ENCODE data around the gene ARID5B. TPM values are rescaled to one million over a fixed set of nuclear protein-coding genes. Genes with fewer than 3 reads are reported as not detected.

Gene ARID5B
- total RNA-seq, 2 experiments from 2014 or later = 49.2 to 51.3 TPM

GRCh38 chr10:61981460-61981859 lies 80.0 kb downstream of the ARID5B start:
- CTCF ChIA-PET = interaction anchor here (1.0 kb wide), 1 partner anchor 50 kb away, joined by 3 read pairs; no protein-coding TSS in a partner anchor
- peak overlapping the region; percentile 28 for H3K27ac Mint-ChIP-seq

DNA sequence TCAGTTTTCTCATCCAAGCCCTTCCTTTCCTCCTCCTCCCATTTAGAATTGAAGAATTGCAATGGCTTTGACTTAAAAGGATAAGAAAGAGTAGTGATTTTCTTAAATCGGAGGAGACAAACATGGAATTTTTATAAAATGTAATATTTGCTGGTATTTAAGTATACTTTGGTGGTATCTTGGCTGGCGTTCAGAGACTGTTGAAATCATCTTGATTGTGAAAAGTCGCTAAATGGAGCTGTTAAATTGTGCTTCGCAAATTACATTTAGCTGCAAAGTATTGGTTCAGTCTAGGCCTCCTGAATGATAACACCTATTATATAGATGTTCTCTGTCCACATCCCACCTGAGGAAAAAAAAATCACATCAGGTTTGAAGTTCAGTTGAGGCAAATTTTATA lies 81.8 kb downstream of the ARID5B start:
- Histone ChIP-seq H3K27me3 (ENCODE audit: control insufficient read depth in 1 of 2, insufficient read depth in 2 of 2, low read length in 2 of 2) (no peaks in the 10 kb centered on the region), H3K9me3 (ENCODE audit: control insufficient read depth in 1 of 2, insufficient read depth in 1 of 2, low read length in 2 of 2) (no peaks in the 10 kb centered on the region), H3K36me3 (ENCODE audit: insufficient read depth, low read length) (peaks cover 13% of the 10 kb centered on the region), H3K4me1 (ENCODE audit: insufficient read depth, low read length) (peaks cover 13% of the 10 kb centered on the region), H3K4me3 (ENCODE audit: low read length) (no peak overlapping the region), H3K27ac (ENCODE audit: low read depth in 1 of 2, low read length in 2 of 2) (no peak overlapping the region)
- no peaks in the 10 kb centered on the region for H3K27me3 Mint-ChIP-seq
- ChIA-PET CTCF (no interaction called here), POLR2A (interaction anchor here (0.7 kb wide), 1 partner anchor 63 kb away, joined by 4 read pairs; no protein-coding TSS in a partner anchor)
- peaks cover 39% of the 10 kb centered on the region for H3K36me3 Mint-ChIP-seq (ENCODE audit: low read depth)
- no peak overlapping the region for H3K4me3 Mint-ChIP-seq
- H3K27ac Mint-ChIP-seq = no peak overlapping the region
- no peaks in the 10 kb centered on the region for H3K9me3 Mint-ChIP-seq
- intact Hi-C loops (cut with DNase I, micrococcal nuclease) = no loop called here
- ATAC-seq (ENCODE audit: poor library complexity) = no peak
- no peak for DNase-seq
- H3K4me1 Mint-ChIP-seq (ENCODE audit: low read depth) = peaks cover 40% of the 10 kb centered on the region
- TF ChIP-seq CTCF (IDR thresholded peaks at IDR 0.05) = no peak

More at GRCh38 chr10:61981460-61981859, 80.0 kb downstream of the ARID5B start:
- Mint-ChIP-seq H3K4me1 (ENCODE audit: low read depth) (peaks cover 22% of the 10 kb centered on the region), H3K27me3 (no peaks in the 10 kb centered on the region), H3K9me3 (no peaks in the 10 kb centered on the region), H3K4me3 (no peak overlapping the region), H3K36me3 (ENCODE audit: low read depth) (peaks cover 49% of the 10 kb centered on the region)
- no peaks in the 10 kb centered on the region for H3K9me3 ChIP-seq (ENCODE audit: control insufficient read depth in 1 of 2, insufficient read depth in 1 of 2, low read length in 2 of 2)
- intact Hi-C loops (cut with DNase I, micrococcal nuclease) = no loop called here
- POLR2A ChIA-PET = interaction anchor here (1.1 kb wide), 1 partner anchor 23 kb away, joined by 3 read pairs; no protein-coding TSS in a partner anchor
- H3K4me1 ChIP-seq (ENCODE audit: insufficient read depth, low read length) = peaks cover 5% of the 10 kb centered on the region
- H3K4me3 ChIP-seq (ENCODE audit: low read length) = no peak overlapping the region
- no peak overlapping the region for H3K27ac ChIP-seq (ENCODE audit: low read depth in 1 of 2, low read length in 2 of 2)
- ATAC-seq (ENCODE audit: poor library complexity) (no peak), DNase-seq (no peak)
- TF ChIP-seq CTCF (IDR thresholded peaks at IDR 0.05) = no peak
- H3K27me3 ChIP-seq (ENCODE audit: control insufficient read depth in 1 of 2, insufficient read depth in 2 of 2, low read length in 2 of 2) = no peaks in the 10 kb centered on the region
- peaks cover 13% of the 10 kb centered on the region for H3K36me3 ChIP-seq (ENCODE audit: insufficient read depth, low read length)

DNA sequence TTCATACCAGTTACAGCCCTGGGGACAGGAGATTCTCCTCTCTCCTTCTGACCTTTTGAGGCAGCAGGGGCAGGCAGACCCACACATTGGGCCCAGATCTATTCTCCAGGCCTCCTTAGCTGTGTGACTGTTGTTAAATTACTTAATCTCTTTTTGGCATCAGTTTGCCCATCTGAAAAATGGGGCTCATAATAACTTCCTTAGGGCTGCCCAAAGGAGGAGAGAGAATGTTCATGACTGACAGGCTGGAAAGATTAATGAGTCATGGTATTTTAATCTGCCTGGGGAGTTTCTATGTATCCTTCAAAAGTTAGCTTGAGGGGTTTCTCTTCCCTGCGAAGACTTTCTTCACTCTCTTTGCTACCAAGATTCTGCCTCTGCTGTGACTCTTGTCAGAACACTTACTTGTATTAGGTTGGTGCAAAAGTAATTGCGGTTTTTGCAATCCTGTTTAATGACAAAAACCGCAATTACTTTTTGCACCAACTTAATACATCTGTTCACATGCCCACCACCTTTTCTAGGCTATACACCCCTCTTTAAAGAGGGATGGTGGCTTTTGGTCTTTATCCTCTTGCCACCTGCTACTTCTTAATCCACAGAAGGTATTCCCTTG lies 83.4 kb downstream of the ARID5B start:
- Histone ChIP-seq H3K27me3 (ENCODE audit: control insufficient read depth in 1 of 2, insufficient read depth in 2 of 2, low read length in 2 of 2) (no peaks in the 10 kb centered on the region), H3K9me3 (ENCODE audit: control insufficient read depth in 1 of 2, insufficient read depth in 1 of 2, low read length in 2 of 2) (no peaks in the 10 kb centered on the region), H3K4me3 (ENCODE audit: low read length) (no peak overlapping the region), H3K27ac (ENCODE audit: low read depth in 1 of 2, low read length in 2 of 2) (no peak overlapping the region), H3K36me3 (ENCODE audit: insufficient read depth, low read length) (peaks cover 7% of the 10 kb centered on the region), H3K4me1 (ENCODE audit: insufficient read depth, low read length) (peaks cover 14% of the 10 kb centered on the region)
- Mint-ChIP-seq H3K9me3 (no peaks in the 10 kb centered on the region), H3K4me3 (no peak overlapping the region), H3K36me3 (ENCODE audit: low read depth) (peaks cover 26% of the 10 kb centered on the region), H3K27ac (peak overlapping the region; percentile 71), H3K4me1 (ENCODE audit: low read depth) (peaks cover 44% of the 10 kb centered on the region), H3K27me3 (no peaks in the 10 kb centered on the region)
- ATAC-seq (ENCODE audit: poor library complexity) = no peak
- POLR2A ChIA-PET = no interaction called here
- CTCF ChIA-PET = interaction anchor here (0.7 kb wide), 1 partner anchor 88 kb away, joined by 3 read pairs; no protein-coding TSS in a partner anchor
- intact Hi-C loops (cut with DNase I, micrococcal nuclease) = loop anchor here in 1 of 2 experiments (5.0 kb wide), 1 partner anchor 88 kb away; no protein-coding TSS in a partner anchor
- no peak for DNase-seq
- no peak for TF ChIP-seq CTCF (IDR thresholded peaks at IDR 0.05)
